Kidney glomerular epithelial cell (primary cell): ENCODE measurements around the gene EXOC1.

Experiments
- DNase-seq: peaks from one replicate; lab custom pipeline; 2025; lab: John Stamatoyannopoulos, UW

Gene EXOC1

DNA sequence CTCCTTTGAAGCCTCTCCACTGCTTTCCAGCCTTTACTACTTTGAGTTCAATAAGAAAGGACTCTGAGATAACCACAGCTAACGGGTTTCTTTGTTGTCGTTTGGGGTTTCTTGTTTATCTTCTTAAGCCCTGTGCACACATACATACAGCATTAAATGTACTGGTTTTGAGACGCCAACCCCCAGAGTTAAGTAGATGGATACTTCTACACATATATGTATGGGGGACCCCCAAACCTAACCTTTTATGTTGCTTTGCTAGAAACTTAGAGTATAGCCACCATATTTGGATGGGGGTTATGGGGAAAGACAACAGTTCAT is 96.0 kb downstream of the EXOC1 start:
- DNase-seq: no peak

DNA sequence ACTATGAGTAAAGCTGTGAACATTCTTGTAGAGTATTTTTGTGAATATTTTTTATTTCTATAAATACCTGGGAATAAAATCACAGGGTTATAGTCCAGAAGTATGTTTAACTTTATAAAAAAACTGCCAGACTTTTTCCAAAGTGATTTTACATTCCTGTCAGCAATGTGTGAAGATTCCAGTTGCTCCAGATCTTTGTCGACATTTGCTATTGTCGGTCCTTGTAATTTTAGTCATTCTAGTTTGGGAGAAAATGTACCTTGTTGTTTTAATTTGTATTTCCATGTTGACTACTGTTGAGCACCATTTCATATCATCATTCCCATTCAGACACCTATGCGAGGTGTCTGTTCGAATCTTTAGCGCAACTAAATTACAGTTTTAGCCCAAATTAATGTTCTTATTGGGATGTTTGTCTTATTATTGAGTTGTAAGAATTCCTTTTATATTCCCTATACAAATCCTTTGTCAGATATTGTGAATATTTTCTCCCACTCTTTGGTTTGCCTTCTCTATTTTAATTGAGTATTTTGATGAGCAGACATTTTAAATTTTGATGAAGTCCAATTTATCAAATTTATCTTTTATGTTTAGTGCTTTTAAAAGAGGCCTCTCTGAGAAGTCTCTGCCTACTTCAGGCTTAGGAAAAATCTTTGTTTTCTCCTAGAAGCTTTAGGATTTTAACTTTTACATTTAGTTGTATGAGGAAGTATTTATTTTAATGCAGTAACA is 97.9 kb downstream of the EXOC1 start:
- DNase-seq: no peak
